Esophagus (tissue), 2 donors: ENCODE measurements around the gene OPTC. TPM values are rescaled to one million over a fixed set of nuclear protein-coding genes. Genes with fewer than 3 reads are reported as not detected.
A peak's percentile ranks its signal among the peaks of the same experiment; 100 is the strongest.

Source experiments
- H3K27ac ChIP-seq, 2 donors: one replicate each; pipeline ENCODE4 v1.5.1; 2013; ENCODE audit warnings: low read depth in 2 of 2, mild to moderate bottlenecking in 2 of 2, inconsistent platforms in 1 of 2, low read length in 1 of 2, moderate library complexity in 1 of 2
- H3K27me3 ChIP-seq, 2 donors: one replicate each; pipeline ENCODE4 v1.6.1; 2013; ENCODE audit warnings: low read length in 2 of 2, control low read depth in 1 of 2, mild to moderate bottlenecking in 1 of 2; ENCODE audit not compliant: insufficient read depth in 2 of 2, control insufficient read depth in 1 of 2
- H3K36me3 ChIP-seq, 2 donors: one replicate each; pipeline ENCODE4 v1.6.1; 2013; ENCODE audit warnings: low read length in 1 of 2; ENCODE audit not compliant: control insufficient read depth in 2 of 2, insufficient read depth in 2 of 2
- H3K4me1 ChIP-seq, 2 donors: one replicate each; pipeline ENCODE4 v1.6.1; 2013; ENCODE audit warnings: low read length in 1 of 2; ENCODE audit not compliant: control insufficient read depth in 2 of 2, insufficient read depth in 2 of 2
- H3K4me3 ChIP-seq, 2 donors: one replicate each; pipeline ENCODE4 v1.5.1; 2013; ENCODE audit warnings: low read length in 2 of 2, mild to moderate bottlenecking in 2 of 2, low read depth in 1 of 2, moderate library complexity in 1 of 2
- H3K9me3 ChIP-seq, 2 donors: one replicate each; pipeline ENCODE4 v1.6.1; 2013; ENCODE audit warnings: mild to moderate bottlenecking in 2 of 2, low read depth in 1 of 2, low read length in 1 of 2, moderate library complexity in 1 of 2; ENCODE audit not compliant: control insufficient read depth in 2 of 2, insufficient read depth in 1 of 2
- WGBS, 2 donors: extraction: QIAGEN DNeasy Blood & Tissue Kit; methylation state at CpG; one replicate each; pipeline ENCODE4 v1.1.7; 2013; 5-methylcytosine and 5-hydroxymethylcytosine counted together
- polyA plus RNA-seq, 2 donors: library from polyadenylated mRNA; stranded (reverse); fragments of 200-250 nt; gene quantifications; one replicate each; pipeline ENCODE4 v1.2.3, GENCODE V29; 2013
- donor health status: healthy with polysubstance abuse.
- donor health status: Bipolar disorder and iron deficiency.

Gene OPTC
- polyA plus RNA-seq, 2 donors, result not detected

GRCh38 chr1:203453616-203454015 lies 40.3 kb upstream of the OPTC start:
- Histone ChIP-seq H3K4me1 (no peaks in the 10 kb centered on the region), H3K27ac (no peak overlapping the region), H3K36me3 (no peaks in the 10 kb centered on the region), H3K27me3 (no peaks in the 10 kb centered on the region), H3K4me3 (no peak overlapping the region), H3K9me3 (no peaks in the 10 kb centered on the region)
- 57 to 62% methylated on average over 5 of the region's 5 CpGs for WGBS, 2 donors

GRCh38 chr1:203454986-203455471 lies 38.9 kb upstream of the OPTC start:
- no peaks in the 10 kb centered on the region for H3K9me3 ChIP-seq
- no peaks in the 10 kb centered on the region for H3K4me1 ChIP-seq
- no peaks in the 10 kb centered on the region for H3K27me3 ChIP-seq
- no peak overlapping the region for H3K4me3 ChIP-seq
- 87 to 88% methylated on average over 18 of the region's 18 CpGs for WGBS, 2 donors
- no peaks in the 10 kb centered on the region for H3K36me3 ChIP-seq
- no peak overlapping the region for H3K27ac ChIP-seq

- no peaks in the 10 kb centered on the region for H3K4me1 ChIP-seq
- H3K4me3 ChIP-seq, result no peak overlapping the region
- H3K9me3 ChIP-seq, result no peaks in the 10 kb centered on the region
- WGBS, 2 donors, result 83 to 89% methylated on average over 3 of the region's 3 CpGs
- H3K27me3 ChIP-seq, result no peaks in the 10 kb centered on the region
- H3K36me3 ChIP-seq, result no peaks in the 10 kb centered on the region
- H3K27ac ChIP-seq, result no peak overlapping the region
These were observed 38.2 kb upstream of the OPTC start for GRCh38 chr1:203455706-203456105.

- H3K36me3 ChIP-seq, result no peaks in the 10 kb centered on the region
- no peaks in the 10 kb centered on the region for H3K27me3 ChIP-seq
- H3K4me3 ChIP-seq, result no peak overlapping the region
- no peaks in the 10 kb centered on the region for H3K9me3 ChIP-seq
- H3K27ac ChIP-seq, result no peak overlapping the region
- WGBS, 2 donors, result 83 to 92% methylated on average over 4 of the region's 4 CpGs
- H3K4me1 ChIP-seq, result no peaks in the 10 kb centered on the region
These were observed 37.4 kb upstream of the OPTC start for GRCh38 chr1:203456577-203456976.

GRCh38 chr1:203458078-203458477 lies 35.9 kb upstream of the OPTC start:
- Histone ChIP-seq H3K4me1 (no peaks in the 10 kb centered on the region), H3K27me3 (no peaks in the 10 kb centered on the region), H3K4me3 (no peak overlapping the region), H3K9me3 (no peaks in the 10 kb centered on the region), H3K27ac (no peak overlapping the region), H3K36me3 (no peaks in the 10 kb centered on the region)
- 91 to 92% methylated on average over 5 of the region's 5 CpGs for WGBS, 2 donors

GRCh38 chr1:203459671-203460201 lies 34.2 kb upstream of the OPTC start:
- Histone ChIP-seq H3K27me3 (no peaks in the 10 kb centered on the region), H3K4me1 (peaks cover 0 to 2% of the 10 kb centered on the region in 2 donors), H3K27ac (no peak overlapping the region), H3K9me3 (no peaks in the 10 kb centered on the region), H3K4me3 (no peak overlapping the region), H3K36me3 (no peaks in the 10 kb centered on the region)
- 74% methylated on average over 8 of the region's 8 CpGs for WGBS, 2 donors

- Histone ChIP-seq H3K9me3 (no peaks in the 10 kb centered on the region), H3K27me3 (no peaks in the 10 kb centered on the region), H3K4me3 (no peak overlapping the region), H3K4me1 (peaks cover 2% of the 10 kb centered on the region in 2 donors), H3K27ac (no peak overlapping the region), H3K36me3 (no peaks in the 10 kb centered on the region)
- 53 to 56% methylated on average over 5 of the region's 5 CpGs for WGBS, 2 donors
These were observed 32.2 kb upstream of the OPTC start for GRCh38 chr1:203461717-203462116.

GRCh38 chr1:203462143-203462542 lies 31.8 kb upstream of the OPTC start:
- H3K27me3 ChIP-seq, result no peaks in the 10 kb centered on the region
- H3K4me3 ChIP-seq, result no peak overlapping the region
- H3K36me3 ChIP-seq, result no peaks in the 10 kb centered on the region
- WGBS, 2 donors, result 97 to 100% methylated on average over 1 of the region's 1 CpG
- H3K27ac ChIP-seq, result no peak overlapping the region
- no peaks in the 10 kb centered on the region for H3K9me3 ChIP-seq
- H3K4me1 ChIP-seq, result peaks cover 2% of the 10 kb centered on the region in 2 donors

GRCh38 chr1:203462878-203463277 lies 31.1 kb upstream of the OPTC start:
- peaks cover 2% of the 10 kb centered on the region in 2 donors for H3K4me1 ChIP-seq
- H3K9me3 ChIP-seq, result no peaks in the 10 kb centered on the region
- no peaks in the 10 kb centered on the region for H3K36me3 ChIP-seq
- no peaks in the 10 kb centered on the region for H3K27me3 ChIP-seq
- H3K4me3 ChIP-seq, result no peak overlapping the region
- WGBS, 2 donors, result 62 to 66% methylated on average over 6 of the region's 6 CpGs
- peak overlapping the region; percentile 85 to 89 for H3K27ac ChIP-seq

GRCh38 chr1:203463469-203464062 lies 30.4 kb upstream of the OPTC start:
- Histone ChIP-seq H3K27me3 (no peaks in the 10 kb centered on the region), H3K36me3 (no peaks in the 10 kb centered on the region), H3K4me1 (peaks cover 2% of the 10 kb centered on the region in 2 donors), H3K4me3 (no peak overlapping the region), H3K9me3 (no peaks in the 10 kb centered on the region), H3K27ac (peak overlapping the region; percentile 85 to 89)
- WGBS, 2 donors, result 60 to 61% methylated on average over 7 of the region's 7 CpGs
